ENCODE results near the gene LDB2.

LDB2 gene

DNA sequence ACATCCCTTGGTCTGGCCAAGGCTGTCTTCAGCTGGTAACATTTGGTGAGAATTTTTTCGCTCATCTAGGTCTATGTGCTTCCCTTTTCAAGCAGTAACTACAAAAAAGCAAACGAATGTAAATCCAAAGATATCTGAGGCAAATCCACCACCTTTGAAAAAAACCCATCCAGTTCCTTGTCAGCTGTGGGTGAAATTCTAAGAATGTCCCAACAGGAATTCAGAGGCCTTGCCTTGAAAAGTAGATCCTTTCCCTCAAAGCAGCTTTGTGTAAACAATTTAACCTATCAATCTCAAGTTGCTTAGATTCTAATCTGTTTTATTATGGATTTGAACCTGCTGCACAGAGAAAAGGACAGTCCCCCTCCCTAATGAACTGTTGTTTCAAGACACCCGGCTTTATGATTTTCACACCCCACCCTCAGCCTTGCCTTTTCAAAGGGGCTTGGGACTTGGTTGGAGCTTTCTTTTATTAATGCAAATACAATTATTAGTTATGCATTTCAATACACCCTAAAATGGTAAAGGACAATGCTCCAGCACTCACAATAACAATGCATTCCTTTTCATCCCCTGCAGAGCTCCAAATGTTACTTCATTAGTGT is 166.6 kb downstream of the LDB2 start:
- H3K4me3 ChIP-seq = no peak overlapping the region
- H3K27ac ChIP-seq = no peak overlapping the region

DNA sequence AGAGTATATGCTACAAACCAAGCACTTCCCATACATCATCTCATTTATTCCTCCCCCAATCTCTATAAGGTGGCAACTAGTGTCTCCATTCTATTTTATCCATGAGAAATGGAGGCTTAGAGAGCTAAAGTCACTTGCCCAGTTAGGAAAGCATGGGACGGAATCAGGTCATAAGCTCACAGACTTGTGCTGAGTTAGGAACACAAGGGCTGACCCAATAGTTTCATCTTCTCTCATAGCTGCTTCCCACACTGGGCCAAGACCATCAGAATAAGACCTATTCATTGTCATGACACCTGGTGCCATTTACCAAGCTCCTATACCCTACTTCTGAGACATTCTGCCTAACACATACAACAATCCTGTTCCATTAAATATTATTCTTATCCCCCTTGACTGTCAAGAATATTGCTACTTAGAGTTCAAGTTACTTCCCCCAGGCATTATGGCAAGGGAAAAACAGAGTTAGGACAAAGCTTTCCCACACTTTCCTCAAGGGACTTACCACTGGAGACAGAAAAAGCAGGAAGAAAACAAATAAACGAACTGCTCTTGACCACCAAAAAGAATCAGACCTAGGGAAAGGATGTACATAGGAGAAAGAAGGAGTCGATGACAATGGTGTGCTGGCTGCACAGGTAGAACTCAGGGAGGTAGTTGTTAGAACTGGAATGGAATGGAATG is 167.8 kb downstream of the LDB2 start:
- no peak overlapping the region for H3K27ac ChIP-seq
- H3K4me3 ChIP-seq = no peak overlapping the region

GRCh38 chr4:16729336-16729735 is 169.1 kb downstream of the LDB2 start:
- H3K27ac ChIP-seq = no peak overlapping the region
- H3K4me3 ChIP-seq = no peak overlapping the region

DNA sequence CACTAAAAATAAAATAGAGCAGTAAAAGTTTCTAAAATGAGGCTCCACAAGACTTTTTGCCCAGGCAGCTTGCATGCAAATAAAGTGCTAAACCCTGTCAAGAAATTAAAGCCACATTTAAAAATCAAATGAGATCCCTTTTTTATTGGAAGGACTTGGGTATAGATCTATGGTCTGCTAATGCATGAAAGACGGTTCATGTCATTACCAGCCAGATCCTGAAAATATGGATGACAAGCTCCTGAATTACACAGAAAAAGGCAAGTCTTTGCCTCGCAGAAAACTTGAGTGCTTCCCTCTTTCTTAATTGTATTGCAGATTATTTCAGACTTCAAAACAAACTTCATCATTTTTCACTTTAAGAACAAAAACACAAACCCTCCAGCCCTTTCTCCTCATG is 169.6 kb downstream of the LDB2 start:
- H3K27ac ChIP-seq = no peak overlapping the region
- H3K4me3 ChIP-seq = no peak overlapping the region

DNA sequence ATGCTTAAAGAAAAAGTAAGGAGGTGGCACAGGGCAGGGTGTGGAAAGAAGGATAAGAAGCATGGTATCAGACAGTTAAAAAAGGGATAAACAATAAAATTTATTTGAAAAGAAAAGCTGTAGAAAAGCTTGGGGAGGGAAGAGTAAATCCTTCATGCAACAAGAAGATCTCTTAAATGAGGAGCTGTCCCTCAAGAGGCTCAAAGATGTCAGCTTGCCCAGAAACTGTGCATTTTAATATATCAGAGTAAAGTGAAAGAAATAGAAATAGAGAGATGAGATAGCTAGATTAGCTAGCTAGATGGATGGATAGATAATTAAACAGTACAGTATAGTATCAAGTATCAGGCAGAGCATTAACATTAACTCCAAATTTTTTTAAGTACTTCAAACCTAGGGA is 170.3 kb downstream of the LDB2 start:
- no peak overlapping the region for H3K27ac ChIP-seq
- H3K4me3 ChIP-seq = no peak overlapping the region

DNA sequence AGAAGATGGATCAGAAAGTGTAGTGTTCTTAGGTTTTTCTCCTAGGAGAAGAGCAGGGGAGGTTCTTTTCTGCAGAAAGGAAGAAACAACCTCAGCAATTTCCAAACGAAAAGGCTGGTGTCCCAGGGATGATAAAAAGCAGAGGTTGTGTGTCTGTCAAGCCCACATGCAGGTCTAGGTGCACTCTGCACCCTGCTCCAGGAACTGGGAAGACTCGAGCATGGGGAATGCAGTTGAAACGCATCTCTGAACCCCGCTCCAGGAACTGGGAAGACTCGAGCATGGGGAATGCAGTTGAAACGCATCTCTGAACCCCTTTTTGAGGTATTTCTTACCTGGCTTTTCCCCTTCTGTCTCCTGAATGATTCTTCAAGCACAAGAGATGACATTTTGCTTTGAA is 171.2 kb downstream of the LDB2 start:
- no peak overlapping the region for H3K27ac ChIP-seq
- no peak overlapping the region for H3K4me3 ChIP-seq

DNA sequence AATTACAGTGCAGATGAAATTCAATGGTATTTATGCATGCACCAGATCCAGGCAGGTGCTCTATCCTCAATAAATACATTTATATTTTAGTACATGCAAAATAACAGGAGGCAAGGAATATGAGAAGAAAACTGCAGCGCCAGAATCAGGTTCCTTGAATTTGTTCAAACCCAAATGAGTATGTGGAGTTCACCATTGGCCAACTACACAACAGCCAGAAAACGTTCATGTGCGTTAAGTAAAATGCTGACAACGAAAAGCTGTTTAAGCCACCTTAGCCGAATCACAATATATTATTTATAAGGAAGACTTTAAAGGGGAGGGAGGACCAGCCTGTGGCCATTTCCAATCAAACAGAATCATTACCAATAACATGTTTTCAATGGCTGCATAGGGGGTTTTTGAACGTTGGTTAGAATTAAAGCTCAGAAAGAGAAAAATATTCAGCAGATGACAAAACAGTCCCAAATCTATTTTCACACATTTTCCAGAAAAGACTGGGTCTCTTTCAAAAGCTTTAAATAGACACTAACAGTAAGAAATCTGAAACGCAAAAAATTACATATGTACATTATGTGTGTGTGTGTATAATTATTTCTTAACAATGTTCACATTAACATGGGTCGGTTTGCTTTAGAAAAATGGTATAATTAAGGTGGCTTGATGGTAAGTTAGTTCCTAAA is 171.9 kb downstream of the LDB2 start:
- no peak overlapping the region for H3K27ac ChIP-seq
- H3K4me3 ChIP-seq = no peak overlapping the region

GRCh38 chr4:16725252-16725651 is 173.2 kb downstream of the LDB2 start:
- no peak overlapping the region for H3K4me3 ChIP-seq
- H3K27ac ChIP-seq = no peak overlapping the region

- H3K4me3 ChIP-seq = no peak overlapping the region
- no peak overlapping the region for H3K27ac ChIP-seq
These were observed 176.0 kb downstream of the LDB2 start for GRCh38 chr4:16722416-16722815.

- Histone ChIP-seq H3K27ac (peak overlapping the region in 1 of 21 experiments; percentile 14), H3K4me3 (no peak overlapping the region)
These were observed 176.7 kb downstream of the LDB2 start for GRCh38 chr4:16721613-16722291.

- H3K4me3 ChIP-seq = no peak overlapping the region
- H3K27ac ChIP-seq = no peak overlapping the region
These were observed 177.7 kb downstream of the LDB2 start for GRCh38 chr4:16720761-16721160.

DNA sequence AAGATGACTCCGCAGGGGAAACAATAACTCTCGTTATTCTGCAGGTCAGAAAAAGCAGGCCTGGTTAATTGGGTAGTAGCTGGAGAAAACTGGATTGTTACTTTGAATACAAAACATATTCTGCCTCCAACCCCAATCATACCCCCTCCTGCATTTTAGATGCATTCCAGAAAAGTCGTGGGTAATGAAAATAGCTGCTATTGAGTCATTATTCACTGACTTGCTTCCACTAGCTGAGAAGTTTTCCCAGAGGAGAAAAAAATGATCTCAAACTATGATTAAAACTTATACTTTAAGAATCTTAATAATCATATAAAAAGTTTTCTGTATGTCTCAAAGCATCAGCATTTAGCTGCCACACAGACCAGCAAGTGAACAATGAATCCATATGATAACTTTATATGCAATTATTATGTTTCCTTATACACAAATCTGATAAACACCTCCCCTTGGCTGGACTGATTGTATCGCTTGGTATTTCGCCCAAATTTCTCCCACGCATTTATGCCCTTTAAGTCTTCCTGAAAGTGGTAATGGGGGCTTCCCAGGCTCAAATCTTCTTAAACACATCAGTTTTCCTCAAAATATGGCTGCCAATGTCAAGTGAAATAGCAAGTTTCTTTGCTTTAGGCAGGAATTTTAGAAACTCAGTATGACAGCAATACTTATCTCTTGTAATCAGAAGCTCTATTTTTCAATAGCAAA is 181.0 kb downstream of the LDB2 start:
- no peak overlapping the region for H3K27ac ChIP-seq
- no peak overlapping the region for H3K4me3 ChIP-seq

DNA sequence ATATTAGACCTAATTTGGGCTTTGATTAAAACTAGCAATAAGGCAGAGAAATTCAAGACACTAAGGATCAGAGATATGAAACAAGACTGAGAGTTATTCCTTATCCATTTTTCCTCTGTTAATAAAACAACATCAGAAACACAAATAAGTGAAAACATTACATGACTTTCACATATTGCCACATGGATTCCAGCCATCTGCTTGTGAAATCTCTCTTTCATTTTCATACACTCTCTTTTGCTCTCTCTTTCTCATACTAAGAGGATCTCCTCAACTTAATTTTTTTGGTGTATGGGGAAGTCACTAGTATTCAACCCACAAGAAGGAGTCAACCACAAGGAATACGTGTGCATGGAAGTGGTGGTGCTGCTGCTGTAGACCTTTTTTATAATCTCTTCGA is 183.0 kb downstream of the LDB2 start:
- no peak overlapping the region for H3K27ac ChIP-seq
- H3K4me3 ChIP-seq = no peak overlapping the region

DNA sequence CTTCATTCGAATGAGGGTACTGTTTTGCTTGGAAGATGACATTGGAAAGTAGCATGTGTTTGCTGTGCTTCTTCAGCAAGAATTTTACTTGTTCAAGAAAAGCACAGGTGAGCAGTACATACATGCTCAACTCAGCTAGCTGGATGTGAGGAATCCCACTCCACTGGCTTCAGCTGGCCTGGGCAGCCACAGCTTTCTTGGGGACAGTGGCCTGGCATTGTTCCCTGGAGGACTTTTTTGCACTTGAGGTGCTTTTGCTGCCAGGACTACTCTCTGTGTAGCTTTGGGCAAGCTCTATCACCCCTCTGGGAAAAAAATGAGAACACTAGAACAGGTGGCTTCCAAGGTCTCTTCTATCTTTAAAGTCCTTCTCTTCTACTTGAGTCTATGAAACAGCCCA is 184.3 kb downstream of the LDB2 start:
- H3K4me3 ChIP-seq = no peak overlapping the region
- H3K27ac ChIP-seq = no peak overlapping the region

DNA sequence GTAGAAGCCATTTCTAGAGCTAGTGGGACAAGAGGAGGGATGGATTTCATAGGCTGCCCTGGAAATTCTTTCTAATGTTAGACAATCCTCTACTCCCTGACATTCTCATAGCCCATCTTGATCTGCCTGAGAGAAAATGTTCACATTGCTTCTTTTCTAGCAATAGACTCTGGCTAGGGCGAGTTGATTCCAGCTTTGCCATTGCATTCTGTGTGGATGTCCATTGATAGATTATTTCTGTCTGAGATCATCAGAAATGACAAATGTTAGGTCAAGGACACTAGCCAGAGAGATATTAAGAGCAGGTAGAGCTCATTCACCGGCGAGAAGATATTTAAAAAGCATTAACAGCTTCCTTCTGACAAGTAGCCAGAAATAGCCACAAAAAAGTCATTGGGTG is 184.7 kb downstream of the LDB2 start:
- Histone ChIP-seq H3K4me3 (no peak overlapping the region), H3K27ac (no peak overlapping the region)

DNA sequence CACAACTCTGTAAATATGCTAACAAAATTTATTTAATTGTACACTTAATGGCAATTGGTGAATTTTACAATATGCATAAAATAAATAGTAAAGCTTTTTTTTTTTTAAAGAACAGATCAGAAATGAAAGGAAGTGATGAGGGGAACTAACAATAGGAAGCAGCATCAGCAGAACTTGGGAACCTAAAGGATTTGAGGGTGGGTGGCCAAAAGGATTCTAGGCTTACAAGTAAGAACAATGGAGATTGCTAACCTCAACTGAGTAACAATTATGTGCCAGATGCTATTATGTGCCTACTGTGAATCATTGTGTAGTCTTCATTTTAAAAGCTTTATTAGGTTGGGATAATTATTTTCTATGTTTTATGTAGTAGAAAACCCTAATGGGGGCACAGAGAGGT is 185.2 kb downstream of the LDB2 start:
- no peak overlapping the region for H3K4me3 ChIP-seq
- no peak overlapping the region for H3K27ac ChIP-seq

DNA sequence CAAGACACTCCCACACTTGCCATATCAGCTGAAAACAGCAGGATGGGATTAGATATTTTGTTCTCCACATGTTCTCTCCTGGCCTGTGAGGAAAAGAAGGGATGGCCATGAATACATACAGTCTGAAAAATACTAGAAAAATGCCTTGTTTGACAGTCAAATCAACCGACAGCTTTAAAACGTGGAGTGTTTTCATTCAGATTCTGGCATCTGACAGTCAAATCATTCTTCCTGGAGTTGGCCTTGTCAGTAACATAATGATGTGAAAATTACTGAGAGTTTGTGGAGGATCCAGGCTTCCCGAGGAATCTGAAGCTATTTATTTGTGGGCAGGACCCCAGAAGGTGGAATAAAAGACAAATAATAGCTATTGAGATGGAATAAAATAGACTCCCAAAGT is 188.2 kb downstream of the LDB2 start:
- no peak overlapping the region for H3K27ac ChIP-seq
- H3K4me3 ChIP-seq = no peak overlapping the region

GRCh38 chr4:16707874-16708273 is 190.6 kb downstream of the LDB2 start:
- Histone ChIP-seq H3K4me3 (no peak overlapping the region), H3K27ac (no peak overlapping the region)

- Histone ChIP-seq H3K4me3 (no peak overlapping the region), H3K27ac (no peak overlapping the region)
These were observed 192.2 kb downstream of the LDB2 start for GRCh38 chr4:16706251-16706650.

DNA sequence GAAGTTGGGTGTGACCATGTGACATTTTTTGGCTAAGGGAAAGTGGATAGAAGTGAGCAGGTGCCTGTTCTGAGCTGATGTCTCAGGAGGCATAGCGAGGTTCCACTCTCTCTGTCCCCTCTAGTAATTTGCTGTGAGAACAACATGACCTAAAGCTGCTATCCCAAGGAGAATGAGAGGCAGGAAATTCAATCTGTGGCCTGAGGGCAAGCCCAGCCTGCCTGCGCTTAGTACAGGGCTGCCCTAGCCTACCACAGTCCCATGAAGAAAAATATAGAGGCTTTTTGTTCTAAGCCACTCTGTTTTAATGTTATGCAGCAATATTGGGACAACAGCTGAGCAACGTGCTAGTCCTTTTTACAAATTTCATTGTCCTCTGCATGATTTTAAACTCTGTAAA is 193.1 kb downstream of the LDB2 start:
- H3K4me3 ChIP-seq = no peak overlapping the region

More for the DNA sequence above, 193.1 kb downstream of the LDB2 start:
- H3K27ac ChIP-seq = no peak overlapping the region
